GM21447 (cell line): ENCODE data around the gene DYNLL2.
"Not testable (repeated sequence)": the region's sequence is repeated elsewhere in the genome, so short reads cannot be mapped to it uniquely, and the experiment has no call there.

ENCODE experiments used
- ATAC-seq: cut with Tn5 transposase; IDR thresholded peaks from one replicate; pipeline ENCODE4 v1.9.1; 2021; ENCODE audit not compliant: unreplicated experiment

Gene DYNLL2

GRCh38 chr17:58101898-58102297 is 18.7 kb downstream of the DYNLL2 start:
- ATAC-seq: not testable (repeated sequence)

- no peak for ATAC-seq
These were observed 21.9 kb downstream of the DYNLL2 start for GRCh38 chr17:58105093-58105492.

GRCh38 chr17:58107306-58107705 is 24.1 kb downstream of the DYNLL2 start:
- no peak for ATAC-seq

GRCh38 chr17:58109197-58109596 is 26.0 kb downstream of the DYNLL2 start:
- no peak for ATAC-seq

GRCh38 chr17:58110012-58110411 is 26.8 kb downstream of the DYNLL2 start:
- ATAC-seq: no peak

- ATAC-seq: no peak
These were observed 28.5 kb downstream of the DYNLL2 start for GRCh38 chr17:58111676-58112075.

- ATAC-seq: no peak
These were observed 29.9 kb downstream of the DYNLL2 start for GRCh38 chr17:58112970-58113631.

GRCh38 chr17:58113947-58114346 is 30.7 kb downstream of the DYNLL2 start:
- no peak for ATAC-seq

- ATAC-seq: no peak
These were observed 34.2 kb downstream of the DYNLL2 start for GRCh38 chr17:58117382-58117781.

GRCh38 chr17:58119491-58119890 is 36.3 kb downstream of the DYNLL2 start:
- no peak for ATAC-seq

- no peak for ATAC-seq
These were observed 37.1 kb downstream of the DYNLL2 start for GRCh38 chr17:58120195-58120822.

- ATAC-seq: no peak
These were observed 38.7 kb downstream of the DYNLL2 start for GRCh38 chr17:58121925-58122324.

- ATAC-seq: no peak
These were observed 44.6 kb downstream of the DYNLL2 start for GRCh38 chr17:58127846-58128245.

- not testable (repeated sequence) for ATAC-seq
These were observed 49.5 kb downstream of the DYNLL2 start for GRCh38 chr17:58132697-58133096.

- no peak for ATAC-seq
These were observed 53.6 kb downstream of the DYNLL2 start for GRCh38 chr17:58136669-58137279.

- no peak for ATAC-seq
These were observed 58.3 kb downstream of the DYNLL2 start for GRCh38 chr17:58141505-58141904.

- ATAC-seq: not testable (repeated sequence)
These were observed 60.1 kb downstream of the DYNLL2 start for GRCh38 chr17:58143335-58143734.

- no peak for ATAC-seq
These were observed 61.6 kb downstream of the DYNLL2 start for GRCh38 chr17:58144801-58145200.
